Loucy (cell line): Measurements from ENCODE around the gene GPRC5A.

Source experiments
- H2AFZ ChIP-seq: fragments of 200-600 bp; sonication (generic); 2 replicates; pipeline ENCODE4 v1.6.0; 2016; ENCODE audit warnings: antibody characterized with exemption, mild to moderate bottlenecking, low read length, moderate library complexity
- H3F3A ChIP-seq: fragments of 200-600 bp; 2 replicates; pipeline ENCODE4 v1.6.0; 2016; ENCODE audit warnings: antibody characterized with exemption, low read depth, mild to moderate bottlenecking
- H3K27me3 ChIP-seq: fragments of 200-600 bp; sonication (generic); 2 replicates; pipeline ENCODE4 v1.6.1; 2014; ENCODE audit warnings: low read length, mild to moderate bottlenecking; ENCODE audit not compliant: insufficient read depth, poor library complexity, severe bottlenecking
- H3K36me3 ChIP-seq: fragments of 200-600 bp; sonication (generic); 2 replicates; pipeline ENCODE4 v1.6.1; 2016; ENCODE audit warnings: low read length; ENCODE audit not compliant: insufficient read depth
- H3K4me1 ChIP-seq: fragments of 200-600 bp; sonication (generic); 2 replicates; pipeline ENCODE4 v1.5.1; 2014; ENCODE audit warnings: low read length, mild to moderate bottlenecking; ENCODE audit not compliant: insufficient read depth, poor library complexity, severe bottlenecking
- H3K4me2 ChIP-seq: fragments of 200-600 bp; sonication (generic); 2 replicates; pipeline ENCODE4 v1.6.0; 2014; ENCODE audit warnings: antibody characterized with exemption, low read length, low read depth, mild to moderate bottlenecking; ENCODE audit not compliant: poor library complexity, severe bottlenecking
- H3K4me3 ChIP-seq: fragments of 200-600 bp; sonication (generic); 2 replicates; pipeline ENCODE4 v1.5.1; 2014; ENCODE audit warnings: low read length, mild to moderate bottlenecking, mixed read lengths; ENCODE audit not compliant: poor library complexity, severe bottlenecking
- H3K79me2 ChIP-seq: fragments of 200-600 bp; sonication (generic); 2 replicates; pipeline ENCODE4 v1.6.1; 2014; ENCODE audit warnings: low read length; ENCODE audit not compliant: insufficient read depth
- H3K9ac ChIP-seq: fragments of 200-600 bp; sonication (generic); 2 replicates; pipeline ENCODE4 v1.6.0; 2014; ENCODE audit warnings: mild to moderate bottlenecking, low read depth, low read length, moderate library complexity; ENCODE audit not compliant: poor library complexity, severe bottlenecking
- H3K9me2 ChIP-seq: fragments of 200-600 bp; sonication (generic); replicated peaks from 2 replicates; pipeline ENCODE4 v1.6.1; 2016; ENCODE audit warnings: low read depth, low read length, mixed read lengths
- H3K9me3 ChIP-seq: fragments of 200-600 bp; sonication (generic); 2 replicates; pipeline ENCODE4 v1.6.1; 2014; ENCODE audit warnings: mild to moderate bottlenecking, antibody characterized with exemption, low read length, low read depth; ENCODE audit not compliant: insufficient read depth
- H4K20me1 ChIP-seq: fragments of 200-600 bp; sonication (generic); 2 replicates; pipeline ENCODE4 v1.6.0; 2014; ENCODE audit warnings: antibody characterized with exemption, low read length, mild to moderate bottlenecking; ENCODE audit not compliant: insufficient read depth, poor library complexity, severe bottlenecking
- EZH2phosphoT487 ChIP-seq: fragments of 200-600 bp; IDR thresholded peaks from 2 replicates; pipeline ENCODE4 v1.6.1; 2018; ENCODE audit warnings: antibody characterized with exemption, mild to moderate bottlenecking, moderate library complexity, borderline replicate concordance
- TF ChIP-seq, protein P1 (sequence below): fragments of 200-600 bp; sonication (generic); conservative IDR thresholded peaks from 2 replicates; pipeline ENCODE4 v1.5.1; 2014; ENCODE audit warnings: mild to moderate bottlenecking, antibody characterized with exemption, low read length

Gene GPRC5A

DNA sequence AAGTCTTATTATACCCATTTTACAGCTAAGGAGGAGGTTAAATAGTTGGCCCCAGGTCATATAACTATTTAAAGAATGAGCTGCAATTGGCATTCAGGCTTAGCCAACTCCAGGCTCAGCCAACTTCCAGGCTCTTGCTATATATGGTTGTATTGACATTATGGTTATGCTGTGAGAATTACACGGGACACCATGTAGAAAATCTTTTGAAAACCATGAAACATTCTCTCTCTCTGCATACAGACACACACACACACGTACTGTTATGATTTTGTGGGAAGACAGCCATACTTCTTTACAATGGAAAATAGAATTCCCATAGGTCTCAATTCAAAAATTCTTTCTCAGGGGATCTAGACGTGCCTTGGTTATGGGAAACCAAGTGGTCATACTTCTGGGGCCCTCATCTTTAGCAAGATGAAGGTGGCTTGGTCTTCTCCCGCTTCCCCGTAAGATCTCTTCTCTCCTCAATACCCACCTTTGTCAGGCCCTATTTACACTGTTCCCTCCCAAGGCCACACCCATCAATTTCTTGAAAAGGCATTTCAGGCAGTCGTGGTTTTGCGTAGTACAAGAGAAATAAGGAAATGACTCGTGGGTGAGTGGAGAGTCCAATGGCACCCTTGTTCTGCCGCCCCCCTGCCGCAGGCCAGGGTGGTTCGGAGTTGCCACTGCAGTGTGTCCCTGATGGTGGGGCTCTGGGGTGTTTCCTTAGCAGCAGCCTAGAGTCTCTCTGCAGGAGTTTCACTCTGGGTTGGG is 10.0 kb upstream of the GPRC5A start:
- Histone ChIP-seq H3K4me1 (no peaks in the 10 kb centered on the region), H3K36me3 (no peaks in the 10 kb centered on the region), H3K27me3 (no peaks in the 10 kb centered on the region), H3F3A (no peaks in the 10 kb centered on the region), H2AFZ (no peak overlapping the region), H3K9me2 (no peaks in the 10 kb centered on the region), H3K4me3 (no peak overlapping the region), H4K20me1 (no peaks in the 10 kb centered on the region), H3K79me2 (no peaks in the 10 kb centered on the region), H3K4me2 (no peak overlapping the region), H3K9ac (no peak overlapping the region), H3K9me3 (no peaks in the 10 kb centered on the region)
- TF ChIP-seq, protein P1, sequence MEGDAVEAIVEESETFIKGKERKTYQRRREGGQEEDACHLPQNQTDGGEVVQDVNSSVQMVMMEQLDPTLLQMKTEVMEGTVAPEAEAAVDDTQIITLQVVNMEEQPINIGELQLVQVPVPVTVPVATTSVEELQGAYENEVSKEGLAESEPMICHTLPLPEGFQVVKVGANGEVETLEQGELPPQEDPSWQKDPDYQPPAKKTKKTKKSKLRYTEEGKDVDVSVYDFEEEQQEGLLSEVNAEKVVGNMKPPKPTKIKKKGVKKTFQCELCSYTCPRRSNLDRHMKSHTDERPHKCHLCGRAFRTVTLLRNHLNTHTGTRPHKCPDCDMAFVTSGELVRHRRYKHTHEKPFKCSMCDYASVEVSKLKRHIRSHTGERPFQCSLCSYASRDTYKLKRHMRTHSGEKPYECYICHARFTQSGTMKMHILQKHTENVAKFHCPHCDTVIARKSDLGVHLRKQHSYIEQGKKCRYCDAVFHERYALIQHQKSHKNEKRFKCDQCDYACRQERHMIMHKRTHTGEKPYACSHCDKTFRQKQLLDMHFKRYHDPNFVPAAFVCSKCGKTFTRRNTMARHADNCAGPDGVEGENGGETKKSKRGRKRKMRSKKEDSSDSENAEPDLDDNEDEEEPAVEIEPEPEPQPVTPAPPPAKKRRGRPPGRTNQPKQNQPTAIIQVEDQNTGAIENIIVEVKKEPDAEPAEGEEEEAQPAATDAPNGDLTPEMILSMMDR, result no peak
- no peak for TF ChIP-seq EZH2phosphoT487

GRCh38 chr12:12882288-12882687 is 9.1 kb upstream of the GPRC5A start:
- no peaks in the 10 kb centered on the region for H3K27me3 ChIP-seq
- H3K9ac ChIP-seq, result no peak overlapping the region
- no peaks in the 10 kb centered on the region for H4K20me1 ChIP-seq
- no peaks in the 10 kb centered on the region for H3K9me3 ChIP-seq
- no peaks in the 10 kb centered on the region for H3K4me1 ChIP-seq
- H3K79me2 ChIP-seq, result no peaks in the 10 kb centered on the region
- H3F3A ChIP-seq, result no peaks in the 10 kb centered on the region
- H3K4me3 ChIP-seq, result no peak overlapping the region
- no peaks in the 10 kb centered on the region for H3K36me3 ChIP-seq
- H3K9me2 ChIP-seq, result no peaks in the 10 kb centered on the region
- H3K4me2 ChIP-seq, result no peak overlapping the region
- H2AFZ ChIP-seq, result no peak overlapping the region
- no peak for TF ChIP-seq EZH2phosphoT487
- TF ChIP-seq, protein P1, result no peak

DNA sequence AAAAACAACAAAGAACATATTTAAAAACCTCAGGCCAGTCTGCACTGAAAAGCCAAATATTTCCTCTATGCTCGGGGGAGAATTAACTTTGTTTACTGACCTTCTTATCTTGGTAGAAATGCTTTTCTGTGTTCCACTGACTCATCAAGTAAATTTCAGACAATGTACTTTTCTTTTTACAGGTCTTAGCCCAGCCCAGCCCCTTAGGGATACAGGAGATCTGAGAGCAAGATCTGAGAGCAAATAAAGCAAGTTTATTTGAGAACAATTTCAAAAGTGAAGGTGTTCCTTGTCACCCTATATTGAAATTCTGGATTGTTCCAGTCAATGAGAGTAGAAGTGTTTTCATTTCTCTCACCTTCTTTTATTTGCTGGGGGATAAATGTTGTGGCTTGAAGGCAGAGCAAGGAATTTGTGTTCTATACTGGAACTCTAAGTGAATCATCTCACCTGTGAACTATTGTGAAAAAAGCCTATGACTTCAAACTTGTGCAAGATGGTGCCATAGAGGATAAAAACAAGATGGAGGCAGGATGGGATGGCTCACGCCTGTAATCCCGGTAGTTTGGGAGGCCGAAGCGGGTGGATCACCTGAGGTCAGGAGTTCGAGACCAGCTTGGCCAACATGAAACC is 7.9 kb upstream of the GPRC5A start:
- Histone ChIP-seq H3K27me3 (no peaks in the 10 kb centered on the region), H3K4me2 (no peak overlapping the region), H3K9ac (no peak overlapping the region), H3F3A (no peaks in the 10 kb centered on the region), H3K9me2 (no peaks in the 10 kb centered on the region), H3K9me3 (no peaks in the 10 kb centered on the region), H2AFZ (no peak overlapping the region), H3K4me1 (no peaks in the 10 kb centered on the region), H3K4me3 (no peak overlapping the region), H3K36me3 (no peaks in the 10 kb centered on the region), H3K79me2 (no peaks in the 10 kb centered on the region), H4K20me1 (no peaks in the 10 kb centered on the region)
- TF ChIP-seq, protein P1, result no peak
- no peak for TF ChIP-seq EZH2phosphoT487
